Measurements from ENCODE around the gene ANAPC5.

- TF ChIP-seq POLR2AphosphoS5 (IDR thresholded peaks at IDR 0.05; ENCODE audit: low read depth, low read length) (no peak), POLR2A (IDR thresholded peaks at IDR 0.05; ENCODE audit: low read depth, low read length) (no peak), TAF1 (IDR thresholded peaks at IDR 0.05; ENCODE audit: borderline replicate concordance, low read depth, low read length) (no peak)
These were observed 68.4 kb downstream of the ANAPC5 start for GRCh38 chr12:121283841-121284240.

All from GM12892 (cell line).